Pancreas (tissue), 10 donors: ENCODE measurements around the gene NCDN. TPM values are rescaled to one million over a fixed set of nuclear protein-coding genes. Genes with fewer than 3 reads are reported as not detected.
"Not testable (repeated sequence)": the region's sequence is repeated elsewhere in the genome, so short reads cannot be mapped to it uniquely, and the experiment has no call there.

Experiments
- ATAC-seq, 4 donors: fragments of 200-7000 bp; cut with Tn5 transposase; one replicate each; pipeline versions ENCODE4 v1.8.0 to v1.9.1; 2020; ENCODE audit warnings: mild to moderate bottlenecking in 4 of 4, moderate library complexity in 4 of 4
- DNase-seq, 6 donors: peaks; one replicate each; pipeline ENCODE4 v3.0.0-alpha.2; 2020
- FAIRE-seq: peaks from 2 replicates; lab custom pipeline; 2012; peaks lifted over from hg19 to GRCh38; lab: Jason Lieb, UNC
- H3K27ac ChIP-seq, 4 donors: fragments of 200-600 bp; sonication (generic); 1 replicate in 3 of 4; 2 replicates in 1 of 4; pipeline versions ENCODE4 v1.5.0 to v1.8.0; 2020
- H3K27me3 ChIP-seq, 4 donors: fragments of 200-600 bp; one replicate each; pipeline ENCODE4 v1.8.0; 2021
- H3K36me3 ChIP-seq, 3 donors: fragments of 200-600 bp; sonication (generic) in 1 of 3; one replicate each; pipeline versions ENCODE4 v1.5.0 to v1.8.0; 2020 to 2021
- H3K4me1 ChIP-seq, 3 donors: fragments of 200-600 bp; one replicate each; pipeline ENCODE4 v1.8.0; 2021
- H3K4me3 ChIP-seq, 4 donors: fragments of 200-600 bp; sonication (generic) in 2 of 4; one replicate each; pipeline versions ENCODE4 v1.5.0 to v1.8.0; 2020 to 2021
- H3K9me3 ChIP-seq, 4 donors: fragments of 200-600 bp; one replicate each; pipeline ENCODE4 v1.8.0; 2021
- WGBS, 2 donors: extraction: QIAGEN DNeasy Blood & Tissue Kit; methylation state at CpG; one replicate each; pipeline ENCODE4 v1.1.7; 2013; 5-methylcytosine and 5-hydroxymethylcytosine counted together
- intact Hi-C, 3 donors: fragments of 100-400 bp; cut with DNase I; formaldehyde crosslinking; loops; one replicate each; pipeline versions ENCODE4 v1.11.1 to v1.14.2; 2022
- polyA plus RNA-seq, 2 donors: library from polyadenylated mRNA; stranded (reverse); fragments of 200-250 nt; gene quantifications; one replicate each; pipeline ENCODE4 v1.2.3, GENCODE V29; 2013
- total RNA-seq, 6 donors: library from RNA; stranded (reverse); fragmentation: NEBNext Ultra II Directional in 4 of 6; extraction: Animal tissue kit (Norgen Biotek cat#: 25700) in 4 of 6; gene quantifications; one replicate each; pipeline versions ENCODE4 v1.2.1 to v1.2.4, GENCODE V29; 2021 to 2023
- TF ChIP-seq, protein P1 (sequence below), 4 donors: fragments of 200-600 bp; sonication (generic) in 3 of 4; IDR thresholded peaks; one replicate each; pipeline versions ENCODE4 v1.5.0 to v1.8.0; 2021; ENCODE audit warnings: antibody characterized with exemption in 4 of 4
- donor health status: healthy with polysubstance abuse.
- donor health status: DM: no; HTN: no; CAD: no; lungs with moderate emphysema.
- donor health status: DM: no; HTN: no; CAD: no.
- donor health status: control.
- donor health status: control.
- donor health status: Bipolar disorder and iron deficiency.
- donor health status: DM: yes; HTN: yes; CAD: no.
- donor health status: DM: no; HTN: no; CAD: no.
- donor health status: DM: no; HTN: no; CAD: no.
- donor health status: DM: yes; HTN: yes; CAD: no.

The NCDN gene
- total and polyA plus RNA-seq, 8 donors = 4.4 to 12.8 (median 7.2) TPM

DNA sequence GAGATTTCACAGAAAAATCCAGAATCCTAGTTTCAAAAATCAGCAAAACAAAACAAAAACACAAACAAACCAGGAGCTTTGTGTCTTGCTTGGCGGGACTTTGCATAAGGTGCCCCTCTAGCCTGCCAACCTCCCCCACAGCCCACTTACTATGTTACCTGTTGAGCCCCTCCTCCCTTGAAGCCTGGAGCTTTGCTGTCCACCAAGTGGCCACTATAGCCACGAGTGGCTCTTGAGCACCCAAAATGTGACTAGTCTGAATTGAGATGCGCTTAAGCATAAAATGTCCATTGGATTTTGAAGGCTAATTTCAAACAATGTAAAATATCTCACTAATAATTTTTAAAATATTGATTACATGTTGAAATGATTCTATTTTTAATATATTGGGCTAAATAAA, 27.7 kb downstream of the NCDN start:
- ATAC-seq = no peak
- Histone ChIP-seq H3K27me3 (no peaks in the 10 kb centered on the region), H3K27ac (no peak overlapping the region), H3K36me3 (no peaks in the 10 kb centered on the region), H3K9me3 (no peaks in the 10 kb centered on the region), H3K4me1 (no peaks in the 10 kb centered on the region), H3K4me3 (no peak overlapping the region)
- WGBS, 2 donors = 81 to 83% methylated on average over 3 of the region's 3 CpGs
- intact Hi-C loops = no loop called here
- FAIRE-seq = no peak
- no peak for DNase-seq
- TF ChIP-seq, protein P1, sequence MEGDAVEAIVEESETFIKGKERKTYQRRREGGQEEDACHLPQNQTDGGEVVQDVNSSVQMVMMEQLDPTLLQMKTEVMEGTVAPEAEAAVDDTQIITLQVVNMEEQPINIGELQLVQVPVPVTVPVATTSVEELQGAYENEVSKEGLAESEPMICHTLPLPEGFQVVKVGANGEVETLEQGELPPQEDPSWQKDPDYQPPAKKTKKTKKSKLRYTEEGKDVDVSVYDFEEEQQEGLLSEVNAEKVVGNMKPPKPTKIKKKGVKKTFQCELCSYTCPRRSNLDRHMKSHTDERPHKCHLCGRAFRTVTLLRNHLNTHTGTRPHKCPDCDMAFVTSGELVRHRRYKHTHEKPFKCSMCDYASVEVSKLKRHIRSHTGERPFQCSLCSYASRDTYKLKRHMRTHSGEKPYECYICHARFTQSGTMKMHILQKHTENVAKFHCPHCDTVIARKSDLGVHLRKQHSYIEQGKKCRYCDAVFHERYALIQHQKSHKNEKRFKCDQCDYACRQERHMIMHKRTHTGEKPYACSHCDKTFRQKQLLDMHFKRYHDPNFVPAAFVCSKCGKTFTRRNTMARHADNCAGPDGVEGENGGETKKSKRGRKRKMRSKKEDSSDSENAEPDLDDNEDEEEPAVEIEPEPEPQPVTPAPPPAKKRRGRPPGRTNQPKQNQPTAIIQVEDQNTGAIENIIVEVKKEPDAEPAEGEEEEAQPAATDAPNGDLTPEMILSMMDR (IDR thresholded peaks at IDR 0.05) = no peak

DNA sequence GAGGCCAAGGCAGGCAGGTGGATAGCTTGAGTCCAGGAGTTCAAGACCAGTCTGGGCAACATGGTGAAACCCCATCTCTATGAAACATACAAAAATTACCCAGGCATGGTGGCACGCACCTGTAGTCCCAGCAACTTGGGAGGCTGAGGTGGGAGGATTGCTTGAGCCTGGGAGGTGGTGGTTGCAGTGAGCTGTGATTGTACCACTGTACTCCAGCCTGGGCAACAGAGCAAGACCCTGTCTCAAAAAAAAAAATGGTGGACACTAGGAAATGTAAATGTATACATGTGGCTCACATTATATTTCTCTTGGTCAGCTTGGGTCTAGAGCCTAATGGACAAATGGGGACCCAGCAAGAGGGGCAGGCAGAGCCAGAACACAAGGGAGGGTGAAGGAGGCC, 28.2 kb downstream of the NCDN start:
- H3K4me3 ChIP-seq, intact Hi-C loops, FAIRE-seq, H3K36me3 ChIP-seq, H3K4me1 ChIP-seq, H3K27ac ChIP-seq, ATAC-seq, H3K9me3 ChIP-seq, H3K27me3 ChIP-seq, DNase-seq: not testable (repeated sequence)
- 94 to 100% methylated on average over 1 of the region's 1 CpG for WGBS, 2 donors

DNA sequence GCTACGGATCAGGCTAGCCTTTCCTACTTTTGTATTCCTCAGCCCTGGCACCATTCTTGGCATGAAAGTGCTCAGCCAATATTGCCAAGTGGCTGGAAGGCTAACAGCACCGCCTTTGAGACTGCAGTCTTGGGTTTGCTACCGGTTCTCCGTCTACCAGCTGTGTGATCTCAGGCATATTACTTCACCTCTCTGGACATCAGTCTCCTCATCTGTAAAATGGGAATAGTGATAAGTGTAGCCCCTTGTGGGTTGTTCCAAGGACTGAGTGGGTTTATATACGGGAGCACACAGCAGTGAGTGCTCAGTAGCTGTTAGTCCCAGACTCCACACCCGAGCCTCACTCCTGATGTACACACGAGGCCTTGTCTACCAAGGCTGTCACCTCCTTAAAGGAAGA, 29.2 kb downstream of the NCDN start:
- TF ChIP-seq, protein P1 (IDR thresholded peaks at IDR 0.05) = no peak
- H3K9me3 ChIP-seq = no peaks in the 10 kb centered on the region
- DNase-seq = no peak
- no peaks in the 10 kb centered on the region for H3K27me3 ChIP-seq
- H3K4me1 ChIP-seq = no peaks in the 10 kb centered on the region
- WGBS, 2 donors = 88% methylated on average over 7 of the region's 7 CpGs
- no peak for ATAC-seq
- H3K4me3 ChIP-seq = no peak overlapping the region
- no peak for FAIRE-seq
- intact Hi-C loops = no loop called here
- H3K27ac ChIP-seq = no peak overlapping the region
- H3K36me3 ChIP-seq = no peaks in the 10 kb centered on the region

DNA sequence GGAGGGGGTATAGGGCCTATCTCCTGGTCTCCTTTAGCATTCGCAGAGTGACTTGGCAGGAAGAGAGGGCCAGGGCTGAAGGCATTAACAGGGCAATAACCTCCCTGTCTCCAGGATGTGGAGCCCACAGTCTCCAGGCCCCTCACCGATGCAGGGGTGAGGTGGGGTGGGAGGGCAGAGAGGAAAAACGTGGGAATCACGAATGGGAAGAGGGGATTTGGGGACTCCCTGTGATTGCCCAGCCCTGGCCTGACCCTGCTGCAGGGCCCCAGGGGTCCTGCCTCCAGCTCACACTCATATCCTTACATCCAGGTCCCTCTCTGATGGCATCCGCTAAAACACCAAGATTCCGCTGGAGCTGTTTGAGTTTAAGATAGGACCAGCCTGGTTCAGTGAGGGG, 30.1 kb downstream of the NCDN start:
- no peak overlapping the region for H3K27ac ChIP-seq
- ATAC-seq (no peak), DNase-seq (no peak), FAIRE-seq (no peak)
- H3K4me1 ChIP-seq = no peaks in the 10 kb centered on the region
- no peaks in the 10 kb centered on the region for H3K9me3 ChIP-seq
- H3K36me3 ChIP-seq = no peaks in the 10 kb centered on the region
- intact Hi-C loops = no loop called here
- TF ChIP-seq, protein P1 (IDR thresholded peaks at IDR 0.05) = no peak
- 85 to 87% methylated on average over 6 of the region's 6 CpGs for whole genome bisulfite sequencing, 2 donors
- H3K27me3 ChIP-seq = no peaks in the 10 kb centered on the region
- no peak overlapping the region for H3K4me3 ChIP-seq

DNA sequence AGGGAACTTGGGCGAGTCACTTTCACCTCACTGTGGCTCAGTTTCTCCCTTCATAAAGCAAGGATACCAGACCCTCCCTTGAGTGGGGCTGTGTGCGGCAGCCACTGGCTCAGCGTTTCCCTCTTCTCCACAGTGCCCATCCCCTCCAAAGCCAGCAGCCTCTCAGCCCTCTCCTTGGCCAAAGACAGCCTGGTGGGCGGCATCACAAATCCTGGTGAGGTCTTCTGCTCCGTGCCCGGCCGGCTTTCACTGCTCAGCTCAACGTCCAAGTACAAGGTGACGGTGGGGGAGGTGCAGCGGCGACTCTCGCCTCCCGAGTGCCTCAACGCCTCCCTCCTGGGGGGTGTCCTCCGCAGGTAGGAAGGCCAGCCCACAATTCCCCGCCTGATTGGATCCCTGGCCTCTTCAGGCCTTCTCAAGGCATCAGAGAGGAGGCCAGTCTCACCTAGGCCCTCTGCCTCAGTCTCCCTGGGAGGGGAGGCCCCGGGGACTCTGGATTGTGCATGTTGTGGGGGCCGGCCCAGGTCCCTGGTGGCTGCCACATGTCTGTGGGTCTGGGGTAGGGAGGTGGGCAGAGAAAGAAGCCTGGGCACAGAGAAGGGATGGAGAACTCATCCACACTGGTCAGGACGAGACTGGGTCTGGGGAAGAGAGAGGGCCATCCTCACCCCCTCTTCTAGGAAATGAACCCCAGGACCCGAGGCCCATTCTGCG, 30.8 kb downstream of the NCDN start:
- no peaks in the 10 kb centered on the region for H3K4me1 ChIP-seq
- H3K27ac ChIP-seq = no peak overlapping the region
- TF ChIP-seq, protein P1 (IDR thresholded peaks at IDR 0.05) = no peak
- ATAC-seq (no peak), FAIRE-seq (no peak), DNase-seq (no peak)
- H3K27me3 ChIP-seq = no peaks in the 10 kb centered on the region
- whole genome bisulfite sequencing, 2 donors = 77 to 80% methylated on average over 21 of the region's 21 CpGs
- no peaks in the 10 kb centered on the region for H3K9me3 ChIP-seq
- intact Hi-C loops = no loop called here
- no peak overlapping the region for H3K4me3 ChIP-seq
- no peaks in the 10 kb centered on the region for H3K36me3 ChIP-seq
